H9 (cell line): ENCODE measurements around the gene SLC34A3. TPM values are rescaled to one million over a fixed set of nuclear protein-coding genes. Genes with fewer than 3 reads are reported as not detected.

Experiments
- DNase-seq: peaks from one replicate; pipeline ENCODE4 v3.0.0-alpha.2; 2017
- H2AFZ ChIP-seq: one replicate; pipeline ENCODE4 v1.6.1; 2013; ENCODE audit warnings: mild to moderate bottlenecking, low read length, control low read depth, moderate library complexity
- H2AK5ac ChIP-seq: 2 replicates; pipeline ENCODE4 v1.6.1; 2013; ENCODE audit warnings: low read length, control low read depth, mixed read lengths; ENCODE audit not compliant: insufficient read length
- H2BK120ac ChIP-seq: one replicate; pipeline ENCODE4 v1.6.1; 2013; ENCODE audit warnings: low read depth, mild to moderate bottlenecking, low read length, control low read depth, inconsistent platforms; ENCODE audit not compliant: poor library complexity, severe bottlenecking
- H2BK12ac ChIP-seq: 2 replicates; pipeline ENCODE4 v1.6.1; 2013; ENCODE audit warnings: low read length, control low read depth, mixed read lengths, low read depth; ENCODE audit not compliant: insufficient read length
- H2BK15ac ChIP-seq: 2 replicates; pipeline ENCODE4 v1.6.1; 2013; ENCODE audit warnings: low read depth, low read length, control low read depth
- H2BK20ac ChIP-seq: one replicate; pipeline ENCODE4 v1.6.1; 2013; ENCODE audit warnings: low read depth, mild to moderate bottlenecking, low read length, control low read depth, inconsistent platforms; ENCODE audit not compliant: poor library complexity, severe bottlenecking
- H2BK5ac ChIP-seq: 2 replicates; pipeline ENCODE4 v1.6.1; 2013; ENCODE audit warnings: low read length, control low read depth, mixed read lengths; ENCODE audit not compliant: insufficient read length
- H3K14ac ChIP-seq: 2 replicates; pipeline ENCODE4 v1.6.1; 2013; ENCODE audit warnings: low read length, control low read depth; ENCODE audit not compliant: insufficient read depth
- H3K18ac ChIP-seq: 2 replicates; pipeline ENCODE4 v1.6.1; 2013; ENCODE audit warnings: low read depth, mild to moderate bottlenecking, mixed read lengths, low read length, control low read depth; ENCODE audit not compliant: insufficient read length
- H3K23ac ChIP-seq: 2 replicates; pipeline ENCODE4 v1.6.1; 2013; ENCODE audit warnings: low read length, control low read depth, mixed read lengths, low read depth; ENCODE audit not compliant: insufficient read length
- H3K23me2 ChIP-seq: 2 replicates; pipeline ENCODE4 v1.6.1; 2013; ENCODE audit warnings: low read depth, mild to moderate bottlenecking, mixed read lengths, low read length, control low read depth; ENCODE audit not compliant: insufficient read length, poor library complexity, severe bottlenecking
- H3K27ac ChIP-seq: 2 replicates; pipeline ENCODE4 v1.5.1; 2013; ENCODE audit warnings: low read length, control low read depth, mixed read lengths, low read depth; ENCODE audit not compliant: insufficient read length
- H3K27me3 ChIP-seq: 2 replicates; pipeline ENCODE4 v1.6.1; 2013; ENCODE audit warnings: low read length, control low read depth, inconsistent platforms; ENCODE audit not compliant: insufficient read depth
- H3K4ac ChIP-seq: 2 replicates; pipeline ENCODE4 v1.6.1; 2013; ENCODE audit warnings: low read depth, mild to moderate bottlenecking, control low read depth, inconsistent platforms, low read length, moderate library complexity
- H3K4me1 ChIP-seq: 2 replicates; pipeline ENCODE4 v1.6.1; 2013; ENCODE audit warnings: low read length, control low read depth, inconsistent platforms; ENCODE audit not compliant: insufficient read depth
- H3K4me2 ChIP-seq: 2 replicates; pipeline ENCODE4 v1.6.1; 2013; ENCODE audit warnings: low read length, control low read depth, mixed read lengths; ENCODE audit not compliant: insufficient read length, insufficient read depth
- H3K56ac ChIP-seq: 2 replicates; pipeline ENCODE4 v1.6.1; 2013; ENCODE audit warnings: low read depth, mild to moderate bottlenecking, mixed read lengths, low read length, control low read depth; ENCODE audit not compliant: insufficient read length
- H3K79me1 ChIP-seq: 2 replicates; pipeline ENCODE4 v1.6.1; 2013; ENCODE audit warnings: low read depth, mild to moderate bottlenecking, moderate library complexity, low read length, control low read depth, inconsistent platforms; ENCODE audit not compliant: insufficient read depth, poor library complexity, severe bottlenecking
- H3K79me2 ChIP-seq: 2 replicates; pipeline ENCODE4 v1.6.1; 2013; ENCODE audit warnings: low read length, control low read depth, inconsistent platforms; ENCODE audit not compliant: insufficient read depth
- H3K9ac ChIP-seq: 2 replicates; pipeline ENCODE4 v1.6.1; 2013; ENCODE audit warnings: low read length, control low read depth, mixed read lengths; ENCODE audit not compliant: insufficient read length; ENCODE audit errors: extremely low read depth
- H3K9me3 ChIP-seq: one replicate; pipeline ENCODE4 v1.6.1; 2013; ENCODE audit warnings: low read depth, low read length, inconsistent platforms; ENCODE audit not compliant: control insufficient read depth
- H3T11ph ChIP-seq: one replicate; pipeline ENCODE4 v1.6.1; 2013; ENCODE audit warnings: mild to moderate bottlenecking, low read length, control low read depth, inconsistent platforms
- H4K20me1 ChIP-seq: one replicate; pipeline ENCODE4 v1.6.1; 2013; ENCODE audit not compliant: control insufficient read depth, insufficient read length, insufficient read depth
- H4K5ac ChIP-seq: 2 replicates; pipeline ENCODE4 v1.6.1; 2013; ENCODE audit warnings: low read depth, mild to moderate bottlenecking, mixed read lengths, low read length, control low read depth; ENCODE audit not compliant: insufficient read length
- H4K8ac ChIP-seq: replicated peaks from 2 replicates; pipeline ENCODE4 v1.6.1; 2013; ENCODE audit warnings: low read length, control low read depth, mixed read lengths, low read depth; ENCODE audit not compliant: insufficient read length
- H4K91ac ChIP-seq: 2 replicates; pipeline ENCODE4 v1.6.1; 2013; ENCODE audit warnings: low read depth, mild to moderate bottlenecking, moderate library complexity, mixed read lengths, low read length, control low read depth; ENCODE audit not compliant: insufficient read length
- H3K27ac Mint-ChIP-seq, 3 experiments: 2 replicates in 2 of 3; 3 replicates in 1 of 3; pipeline ENCODE4 v1.8.0; 2020 to 2021; ENCODE audit warnings: mixed read lengths in 3 of 3, mild to moderate bottlenecking in 1 of 3, moderate library complexity in 1 of 3
- H3K27me3 Mint-ChIP-seq: 2 replicates; pipeline ENCODE4 v1.8.0; 2021; ENCODE audit warnings: low read depth, mild to moderate bottlenecking, moderate library complexity, mixed read lengths
- H3K36me3 Mint-ChIP-seq, 3 experiments: 2 replicates in 2 of 3; 3 replicates in 1 of 3; pipeline ENCODE4 v1.8.0; 2020 to 2021; ENCODE audit warnings: low read depth in 3 of 3, mixed read lengths in 3 of 3; ENCODE audit not compliant: insufficient read depth in 1 of 3
- H3K4me1 Mint-ChIP-seq, 2 experiments: 2 replicates each; pipeline ENCODE4 v1.8.0; 2020; ENCODE audit warnings: mixed read lengths in 2 of 2
- H3K4me3 Mint-ChIP-seq, 2 experiments: 2 replicates in 1 of 2; 3 replicates in 1 of 2; pipeline ENCODE4 v1.8.0; 2020 to 2021; ENCODE audit warnings: mild to moderate bottlenecking in 2 of 2, mixed read lengths in 2 of 2, moderate library complexity in 1 of 2
- H3K9me3 Mint-ChIP-seq, 2 experiments: 2 replicates in 1 of 2; 3 replicates in 1 of 2; pipeline ENCODE4 v1.8.0; 2020; ENCODE audit warnings: mild to moderate bottlenecking in 2 of 2, mixed read lengths in 2 of 2, moderate library complexity in 1 of 2
- CTCF ChIP-seq: fragments of 200-600 bp; sonication (generic); conservative IDR thresholded peaks from 3 replicates; pipeline ENCODE4 v1.8.0; 2021; ENCODE audit warnings: antibody characterized with exemption, mild to moderate bottlenecking
- WGBS: extraction: QIAGEN DNeasy Blood & Tissue Kit; methylation state at CpG from one replicate; pipeline ENCODE4 v1.1.7; 2013; ENCODE audit warnings: missing lambda C conversion rate, low lambda C conversion rate, mixed read lengths; ENCODE audit not compliant: insufficient read length; ENCODE audit errors: extremely low coverage; 5-methylcytosine and 5-hydroxymethylcytosine counted together
- total RNA-seq: library from RNA; stranded (reverse); gene quantifications from 2 replicates; pipeline ENCODE4 v1.2.1, GENCODE V29; 2021

SLC34A3 gene
- total RNA-seq, 1 experiment from 2014 or later, result not detected

GRCh38 chr9:137241490-137242268, 11.0 kb downstream of the SLC34A3 start:
- 0 out of 7 replicates have a peak overlapping the region, but pooled peaks of 1 of the 3 experiments have one; percentile 39 for H3K27ac Mint-ChIP-seq
- H3K4me2 ChIP-seq, result peak overlapping the region; percentile 46
- H3K79me1 ChIP-seq, result no peaks in the 10 kb centered on the region
- no peaks in the 10 kb centered on the region for H3K9me3 ChIP-seq
- no peak for DNase-seq
- no peaks in the 10 kb centered on the region for H3K79me2 ChIP-seq
- H3K27me3 Mint-ChIP-seq, result peaks cover 11% of the 10 kb centered on the region
- H3K4me1 ChIP-seq, result peaks cover 3% of the 10 kb centered on the region; the same call in 1 of the 2 replicates
- H3K4me1 Mint-ChIP-seq, result peaks cover 24 to 37% of the 10 kb centered on the region in 2 experiments
- no peak overlapping the region for H2AK5ac ChIP-seq
- no peak overlapping the region for H3K23ac ChIP-seq
- peaks cover 19 to 26% (median 24%) of the 10 kb centered on the region in 3 experiments for H3K36me3 Mint-ChIP-seq
- H3T11ph ChIP-seq, result no peak overlapping the region
- H4K8ac ChIP-seq, result no peak overlapping the region
- H3K18ac ChIP-seq, result no peak overlapping the region
- no peak overlapping the region; the same call in 1 of the 2 replicates for H3K14ac ChIP-seq
- no peak overlapping the region for H4K91ac ChIP-seq
- H2BK12ac ChIP-seq, result no peak overlapping the region
- H3K23me2 ChIP-seq, result peaks cover 12% of the 10 kb centered on the region
- H4K20me1 ChIP-seq, result peaks cover 3% of the 10 kb centered on the region
- no peaks in the 10 kb centered on the region; a peak in 2 of 5 replicates for H3K9me3 Mint-ChIP-seq
- H4K5ac ChIP-seq, result no peak overlapping the region
- H2BK15ac ChIP-seq, result no peak overlapping the region
- WGBS, result no CpG with 5 or more reads among the region's 83 CpGs
- H3K4me3 Mint-ChIP-seq, result peak overlapping the region; percentile 85 to 86
- H3K9ac ChIP-seq, result peak overlapping the region; percentile 53
- H3K56ac ChIP-seq, result no peak overlapping the region
- H3K27me3 ChIP-seq, result no peaks in the 10 kb centered on the region
- H2BK120ac ChIP-seq, result no peak overlapping the region
- no peak overlapping the region for H2AFZ ChIP-seq
- H2BK20ac ChIP-seq, result no peak overlapping the region
- H3K27ac ChIP-seq, result no peak overlapping the region
- H3K4ac ChIP-seq, result no peak overlapping the region
- no peak for TF ChIP-seq CTCF
- H2BK5ac ChIP-seq, result no peak overlapping the region
